Esophagus muscularis mucosa (tissue), 3 donors: ENCODE measurements around the gene DGAT2L6.

Experiments
- CTCF ChIP-seq, 3 experiments: fragments of 200-600 bp in 2 of 3; fragments of 450-650 bp in 1 of 3; sonication (generic) in 2 of 3; IDR thresholded peaks; one replicate each; pipeline ENCODE4 v1.5.1; 2017 to 2019; ENCODE audit warnings: antibody characterized with exemption in 3 of 3, mild to moderate bottlenecking in 2 of 3, moderate library complexity in 1 of 3
- POLR2A ChIP-seq: fragments of 450-650 bp; IDR thresholded peaks from one replicate; pipeline ENCODE4 v1.6.1; 2017; ENCODE audit warnings: antibody characterized with exemption, moderate library complexity, mild to moderate bottlenecking, low read depth

- TF ChIP-seq CTCF (IDR thresholded peaks at IDR 0.05) (no peak), POLR2A (no peak)
Measured at GRCh38 chrX:70240751-70241150, 63.5 kb downstream of the DGAT2L6 start.
